Kidney epithelial cell (primary cell): ENCODE results near the gene BGN. TPM values are rescaled to one million over a fixed set of nuclear protein-coding genes. Genes with fewer than 3 reads are reported as not detected.

Experiments used
- DNase-seq: peaks from one replicate; pipeline ENCODE4 v3.0.0-alpha.2; 2010; ENCODE audit warnings: low read depth
- H3K27me3 ChIP-seq: 2 replicates; pipeline ENCODE4 v1.6.0; 2011; ENCODE audit warnings: low read length; ENCODE audit not compliant: control insufficient read depth, insufficient read depth
- H3K36me3 ChIP-seq: 2 replicates; pipeline ENCODE4 v1.5.1; 2011; ENCODE audit warnings: low read length; ENCODE audit not compliant: control insufficient read depth, insufficient read depth
- H3K4me3 ChIP-seq: 2 replicates; pipeline ENCODE4 v1.5.1; 2011; ENCODE audit warnings: low read depth, mild to moderate bottlenecking, control low read depth, low read length
- total RNA-seq: library from RNA; depleted of rRNA; stranded (reverse); fragments of >200 nt; gene quantifications from 2 replicates; pipeline ENCODE4 v1.2.3, GENCODE V29; 2015
- TF ChIP-seq, protein P1 (sequence below): IDR thresholded peaks from 2 replicates; pipeline ENCODE4 v1.5.1; 2011; ENCODE audit warnings: mild to moderate bottlenecking, moderate library complexity, low read length, control low read depth, inconsistent platforms; ENCODE audit not compliant: insufficient read depth, poor library complexity, severe bottlenecking

BGN gene
- total RNA-seq, 1 donor from 2014 or later, result 6.2 TPM

DNA sequence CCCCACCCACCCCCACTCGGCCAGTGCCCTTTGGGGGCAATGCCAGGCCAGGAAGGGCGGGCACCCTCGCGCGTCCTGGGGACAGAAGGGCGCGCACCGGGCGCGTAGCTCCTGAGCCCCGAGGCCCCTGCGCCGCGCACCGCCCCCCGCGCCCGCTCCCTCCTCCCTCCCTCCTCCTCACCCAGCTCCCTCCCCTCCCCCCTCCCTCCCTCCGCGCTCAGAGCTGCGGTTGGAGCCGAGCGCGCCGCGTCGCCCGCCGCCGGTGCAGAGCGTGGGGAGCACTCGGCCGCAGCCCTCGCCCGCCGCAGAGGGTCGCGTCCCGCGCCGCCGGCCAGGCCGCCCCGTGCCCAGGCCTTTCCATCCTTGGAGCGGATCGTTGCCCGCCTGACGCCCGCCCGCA lies 22.6 kb downstream of the BGN start, which contains the start of gene ATP2B3:
Gene ATP2B3, plus strand, starts transcription at position 220 of the 400 bp plus-strand sequence. CDS start 18,606 bp downstream, outside the sequence.
- H3K36me3 ChIP-seq, result no peaks in the 10 kb centered on the region

DNA sequence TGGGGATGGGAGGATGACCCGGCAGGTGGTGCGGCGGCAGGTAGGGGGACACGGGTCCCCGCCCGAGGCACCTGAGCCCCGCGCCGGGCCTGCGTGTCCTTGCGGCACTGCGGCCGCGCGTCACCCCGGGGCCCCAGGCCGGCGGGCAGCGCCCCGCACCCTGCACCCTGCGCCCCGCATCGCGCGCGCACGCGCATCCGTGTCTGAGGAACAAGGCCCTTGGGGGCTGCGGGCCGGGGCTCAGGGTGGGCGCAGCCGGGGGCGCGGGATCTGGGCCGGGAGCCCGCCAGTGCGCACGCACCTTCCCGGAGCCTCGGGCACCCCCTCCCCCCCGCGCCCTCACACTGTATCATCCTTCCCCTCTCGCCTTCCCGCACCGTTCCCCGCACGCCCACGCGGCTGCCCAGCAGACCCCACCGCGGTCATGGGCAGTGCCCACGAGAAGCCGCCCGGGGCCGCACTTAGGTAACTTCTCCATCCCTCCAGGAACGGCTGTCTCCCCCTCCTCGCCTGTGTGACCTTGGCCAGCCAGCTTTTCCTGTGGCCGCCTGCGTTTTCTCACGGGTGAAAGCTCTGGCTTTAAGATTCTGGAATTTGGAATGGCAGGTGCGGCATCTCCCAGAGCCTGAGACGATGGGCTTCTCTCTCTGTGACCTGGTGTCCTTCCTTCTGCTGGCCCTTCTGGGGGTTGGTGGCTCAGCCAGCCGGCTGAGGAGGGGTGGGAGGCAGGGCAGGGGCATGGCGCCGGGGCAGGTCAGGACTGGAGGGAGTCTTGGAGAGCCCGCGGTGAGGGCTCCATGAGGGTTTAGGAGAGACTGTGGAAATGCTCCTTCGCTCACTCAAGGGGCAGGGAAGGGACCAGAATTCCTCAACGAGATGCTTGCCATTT lies 23.4 kb downstream of the BGN start:
- Histone ChIP-seq H3K27me3 (peaks cover 25% of the 10 kb centered on the region), H3K4me3 (no peak overlapping the region), H3K36me3 (no peaks in the 10 kb centered on the region)
- DNase-seq, result no peak
- TF ChIP-seq, protein P1, sequence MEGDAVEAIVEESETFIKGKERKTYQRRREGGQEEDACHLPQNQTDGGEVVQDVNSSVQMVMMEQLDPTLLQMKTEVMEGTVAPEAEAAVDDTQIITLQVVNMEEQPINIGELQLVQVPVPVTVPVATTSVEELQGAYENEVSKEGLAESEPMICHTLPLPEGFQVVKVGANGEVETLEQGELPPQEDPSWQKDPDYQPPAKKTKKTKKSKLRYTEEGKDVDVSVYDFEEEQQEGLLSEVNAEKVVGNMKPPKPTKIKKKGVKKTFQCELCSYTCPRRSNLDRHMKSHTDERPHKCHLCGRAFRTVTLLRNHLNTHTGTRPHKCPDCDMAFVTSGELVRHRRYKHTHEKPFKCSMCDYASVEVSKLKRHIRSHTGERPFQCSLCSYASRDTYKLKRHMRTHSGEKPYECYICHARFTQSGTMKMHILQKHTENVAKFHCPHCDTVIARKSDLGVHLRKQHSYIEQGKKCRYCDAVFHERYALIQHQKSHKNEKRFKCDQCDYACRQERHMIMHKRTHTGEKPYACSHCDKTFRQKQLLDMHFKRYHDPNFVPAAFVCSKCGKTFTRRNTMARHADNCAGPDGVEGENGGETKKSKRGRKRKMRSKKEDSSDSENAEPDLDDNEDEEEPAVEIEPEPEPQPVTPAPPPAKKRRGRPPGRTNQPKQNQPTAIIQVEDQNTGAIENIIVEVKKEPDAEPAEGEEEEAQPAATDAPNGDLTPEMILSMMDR, result no peak

More for the DNA sequence above, 22.6 kb downstream of the BGN start, which contains the start of gene ATP2B3:
- TF ChIP-seq, protein P1, result no peak
- DNase-seq, result no peak
- Histone ChIP-seq H3K4me3 (no peak within 1 kb of the TSS), H3K27me3 (peaks cover 25% of the 10 kb centered on the region)

DNA sequence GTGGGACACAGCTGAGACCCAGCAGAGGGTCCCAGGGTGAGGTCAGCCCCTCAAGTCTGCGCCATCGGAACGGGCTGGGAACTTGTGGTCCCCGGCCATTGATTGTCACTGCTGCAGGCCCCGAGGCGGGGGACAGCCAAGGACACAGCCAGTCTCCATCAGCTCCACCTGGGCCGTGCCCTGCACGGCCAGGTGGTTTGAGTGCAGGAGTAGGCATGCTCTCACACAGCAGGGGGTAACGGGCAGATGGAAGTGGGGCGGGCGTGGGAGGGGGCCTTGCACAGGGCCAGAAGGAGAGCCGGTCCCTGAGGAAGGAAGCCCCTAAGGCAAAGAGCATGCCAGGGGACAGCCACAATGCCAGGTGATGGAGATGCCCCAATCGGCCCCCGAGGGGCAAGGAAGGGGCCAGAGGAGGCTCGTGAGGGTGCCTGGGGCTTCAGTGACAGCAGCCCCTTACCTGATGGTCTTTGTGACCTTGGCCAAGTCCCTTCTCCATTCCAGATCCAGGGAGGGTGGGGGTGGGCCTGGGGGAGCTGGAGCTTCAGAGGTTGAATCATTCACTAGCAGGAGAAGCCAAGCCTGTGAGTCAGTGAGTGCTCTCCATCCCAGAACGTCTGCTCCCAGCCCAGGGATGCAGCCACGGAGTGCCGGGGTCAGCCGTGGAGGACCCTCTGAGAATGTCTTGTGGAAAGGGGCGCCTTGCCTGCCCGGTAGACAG lies 24.9 kb downstream of the BGN start:
- Histone ChIP-seq H3K27me3 (peaks cover 25% of the 10 kb centered on the region), H3K36me3 (no peaks in the 10 kb centered on the region), H3K4me3 (no peak overlapping the region)
- TF ChIP-seq, protein P1, result no peak
- DNase-seq, result peak; percentile 10

DNA sequence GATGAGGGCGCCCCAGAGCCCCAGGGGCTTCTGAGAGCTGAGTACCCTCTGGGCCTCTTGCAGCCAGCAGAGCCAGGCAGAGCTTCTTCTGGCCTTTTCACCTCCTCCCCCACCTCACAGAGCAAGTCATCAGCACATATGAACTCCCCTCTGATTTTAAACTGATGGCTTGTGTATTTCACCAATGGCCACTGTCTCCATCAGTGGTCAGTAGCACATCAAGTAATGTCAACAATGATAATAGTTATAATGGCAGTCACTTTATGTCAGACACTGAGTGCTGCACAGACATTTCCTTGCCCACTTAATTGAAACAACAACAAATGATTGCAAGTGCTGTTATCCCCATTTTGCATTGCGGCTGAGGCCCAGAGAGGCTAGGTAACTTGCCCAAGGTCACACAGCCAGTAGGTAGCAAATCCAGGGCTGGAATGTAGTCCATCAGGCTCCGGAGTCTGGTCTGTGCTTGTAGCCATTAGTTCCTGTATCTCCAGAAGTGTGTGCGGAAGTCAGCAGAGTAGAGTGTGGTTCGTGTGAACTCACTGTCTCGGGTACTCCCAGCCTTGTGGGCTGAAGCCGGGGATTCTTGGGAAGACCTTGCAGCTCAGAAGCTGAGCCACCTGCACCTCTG lies 25.6 kb downstream of the BGN start:
- DNase-seq, result no peak
- TF ChIP-seq, protein P1, result no peak
- no peaks in the 10 kb centered on the region for H3K36me3 ChIP-seq
- H3K4me3 ChIP-seq, result no peak overlapping the region
- peaks cover 25% of the 10 kb centered on the region for H3K27me3 ChIP-seq

DNA sequence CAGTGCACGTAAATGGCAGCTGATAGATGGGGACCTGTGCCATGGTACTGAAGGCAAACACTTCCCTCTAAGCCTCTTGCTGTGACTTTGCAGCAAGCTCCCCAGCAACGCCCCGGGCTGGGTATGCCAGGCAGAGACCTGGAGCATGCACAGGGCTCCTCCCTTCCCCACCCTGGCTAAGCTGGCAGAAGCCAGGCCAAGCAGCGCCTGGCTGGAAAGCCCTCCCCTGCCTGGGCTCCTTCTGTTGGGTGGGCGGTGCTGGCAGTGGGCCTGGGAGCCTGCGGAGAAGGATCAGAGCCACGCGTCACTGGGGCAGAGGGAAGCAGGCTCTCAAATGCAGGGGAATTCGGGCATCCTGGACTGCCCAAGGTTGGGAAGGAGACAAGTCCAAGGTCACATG lies 26.3 kb downstream of the BGN start:
- no peak for DNase-seq
- peaks cover 27% of the 10 kb centered on the region for H3K27me3 ChIP-seq

More for the DNA sequence above, 26.3 kb downstream of the BGN start:
- Histone ChIP-seq H3K36me3 (no peaks in the 10 kb centered on the region), H3K4me3 (no peak overlapping the region)
- TF ChIP-seq, protein P1, result no peak
